ENCODE results near the gene RETREG3. TPM values are rescaled to one million over a fixed set of nuclear protein-coding genes. Genes with fewer than 3 reads are reported as not detected.
A peak's percentile ranks its signal among the peaks of the same experiment; 100 is the strongest.

The RETREG3 gene
- total and polyA plus RNA-seq, 2 donors, result 21.2 to 49.9 TPM

DNA sequence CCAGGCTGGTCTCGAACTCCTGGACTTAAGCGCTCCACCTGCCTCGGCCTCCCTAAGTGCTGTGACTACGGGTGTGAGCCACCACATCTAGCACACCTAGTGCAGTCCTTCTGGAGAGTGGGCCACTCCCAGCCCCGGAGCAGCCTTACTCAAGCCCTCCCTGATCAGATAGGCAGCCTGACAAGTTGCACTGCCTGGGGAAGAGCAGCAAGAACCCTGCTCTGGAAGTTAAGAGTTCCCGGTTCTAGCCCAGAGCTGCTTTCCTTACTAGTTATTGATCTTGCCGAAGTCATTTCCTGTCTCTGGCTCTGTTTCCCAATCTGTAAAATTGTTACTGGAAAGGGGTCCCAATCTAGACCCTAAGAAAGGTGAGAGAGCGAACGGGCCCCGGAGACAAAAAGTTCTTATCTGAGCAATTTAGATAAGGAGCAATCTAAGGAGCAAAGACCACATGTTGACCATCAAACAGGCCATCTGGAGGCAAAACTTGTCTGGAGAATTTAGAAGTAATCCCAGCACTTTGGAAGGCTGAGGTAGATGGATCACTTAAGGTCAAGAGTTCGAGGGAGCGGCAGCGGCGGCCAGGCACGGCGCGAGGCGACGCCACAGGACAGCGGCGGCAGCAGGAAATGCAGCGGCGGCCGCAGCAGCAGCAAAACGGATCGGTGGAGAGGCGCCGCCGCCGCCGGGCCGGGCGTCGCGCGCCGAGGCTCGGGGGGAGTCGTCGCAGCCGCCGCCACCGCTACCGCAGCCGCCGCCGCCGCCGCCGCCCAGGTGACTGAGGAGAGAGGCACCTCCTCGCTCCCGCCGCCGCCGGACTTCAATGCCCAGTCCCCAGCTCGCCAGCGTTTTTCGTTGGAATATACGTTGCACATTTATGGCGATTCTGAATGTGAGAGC is 77.5 kb downstream of the RETREG3 start:
- no peak for DNase-seq (ENCODE audit: extremely low spot score)
- no peaks in the 10 kb centered on the region for H3K36me3 ChIP-seq (ENCODE audit: insufficient read depth)

DNA sequence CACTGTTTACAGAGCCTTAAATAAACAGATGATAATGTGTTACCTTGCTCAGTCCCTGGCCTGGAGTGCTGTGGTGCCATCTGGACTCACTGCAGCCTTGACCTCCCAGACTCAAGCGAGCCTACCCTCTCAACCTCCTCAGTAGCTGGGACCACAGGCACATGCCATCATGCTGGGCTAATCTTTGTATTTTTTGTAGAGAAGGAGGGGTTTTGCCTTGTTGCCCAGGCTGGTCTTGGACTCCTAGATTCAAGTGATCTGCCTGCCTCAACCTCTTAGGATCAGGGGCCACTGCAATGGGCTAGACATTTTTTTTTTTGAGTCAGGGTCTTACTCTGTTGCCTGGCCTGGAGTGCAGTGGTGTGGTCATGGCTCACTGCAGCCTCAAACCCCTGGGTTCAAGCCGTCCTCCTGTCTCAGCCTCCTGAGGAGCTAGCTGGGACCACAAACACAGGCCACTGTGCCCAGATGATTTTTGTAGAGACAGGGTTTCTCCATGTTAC is 78.2 kb downstream of the RETREG3 start:
- Histone ChIP-seq H3K4me1 (ENCODE audit: insufficient read depth) (no peaks in the 10 kb centered on the region), H3K36me3 (ENCODE audit: insufficient read depth) (no peaks in the 10 kb centered on the region), H3K4me3 (ENCODE audit: low read depth, low read length) (no peak overlapping the region), H3K27ac (ENCODE audit: low read depth) (peak overlapping the region; percentile 53)
- 86% methylated on average over 2 of the region's 2 CpGs for WGBS
- no peak for DNase-seq (ENCODE audit: extremely low spot score)

More for the DNA sequence above, 77.5 kb downstream of the RETREG3 start:
- peak overlapping the region; percentile 95 for H3K27ac ChIP-seq (ENCODE audit: low read depth)
- no peaks in the 10 kb centered on the region for H3K4me1 ChIP-seq (ENCODE audit: insufficient read depth)
- 10% methylated on average over 60 of the region's 60 CpGs for WGBS
- H3K4me3 ChIP-seq (ENCODE audit: low read depth, low read length), result peak overlapping the region; percentile 45

Other genes with a start within 250 kb of the RETREG3 start
- gene STAT3, start 220.9 kb downstream of the RETREG3 start, total RNA-seq, result 96.4 TPM
- gene STAT3, start 220.9 kb downstream of the RETREG3 start, polyA plus RNA-seq, result 143 TPM
- 296 TPM for gene CAVIN1, start 186.1 kb downstream of the RETREG3 start, total RNA-seq
- gene CAVIN1, start 186.1 kb downstream of the RETREG3 start, polyA plus RNA-seq, result 478 TPM
- 72.1 TPM for gene ATP6V0A1, start 150.5 kb downstream of the RETREG3 start, total RNA-seq
- gene ATP6V0A1, start 150.5 kb downstream of the RETREG3 start, polyA plus RNA-seq, result 36.5 TPM
- 18.0 TPM for gene NAGLU, start 73.1 kb downstream of the RETREG3 start, total RNA-seq
- 40.3 TPM for gene NAGLU, start 73.1 kb downstream of the RETREG3 start, polyA plus RNA-seq
- gene HSD17B1, start 56.5 kb downstream of the RETREG3 start, total RNA-seq, result 1.5 TPM
- gene HSD17B1, start 56.5 kb downstream of the RETREG3 start, polyA plus RNA-seq, result 2.5 TPM
- gene COASY, start 47.2 kb downstream of the RETREG3 start, total RNA-seq, result 8.8 TPM
- 43.7 TPM for gene COASY, start 47.2 kb downstream of the RETREG3 start, polyA plus RNA-seq
- gene MLX, start 42.3 kb downstream of the RETREG3 start, total RNA-seq, result 17.1 TPM
- gene MLX, start 42.3 kb downstream of the RETREG3 start, polyA plus RNA-seq, result 38.0 TPM
- gene PSMC3IP, start 31.6 kb downstream of the RETREG3 start, total RNA-seq, result 4.5 TPM
- gene PSMC3IP, start 31.6 kb downstream of the RETREG3 start, polyA plus RNA-seq, result 7.9 TPM
- 15.2 TPM for gene TUBG1, start 309 bp upstream of the RETREG3 start, total RNA-seq
- gene TUBG1, start 309 bp upstream of the RETREG3 start, polyA plus RNA-seq, result 42.9 TPM
- gene TUBG2, start 49.9 kb upstream of the RETREG3 start, total RNA-seq, result 17.3 TPM
- gene TUBG2, start 49.9 kb upstream of the RETREG3 start, polyA plus RNA-seq, result 38.4 TPM
- 15.7 TPM for gene PLEKHH3, start 67.6 kb upstream of the RETREG3 start, total RNA-seq
- gene PLEKHH3, start 67.6 kb upstream of the RETREG3 start, polyA plus RNA-seq, result 46.0 TPM
- 1.6 TPM for gene CCR10, start 72.5 kb upstream of the RETREG3 start, total RNA-seq
- 3.6 TPM for gene CCR10, start 72.5 kb upstream of the RETREG3 start, polyA plus RNA-seq
- 14.6 TPM for gene CNTNAP1, start 73.2 kb upstream of the RETREG3 start, total RNA-seq
- 20.1 TPM for gene CNTNAP1, start 73.2 kb upstream of the RETREG3 start, polyA plus RNA-seq
- 32.9 TPM for gene EZH1, start 135.7 kb upstream of the RETREG3 start, total RNA-seq
- 40.4 TPM for gene EZH1, start 135.7 kb upstream of the RETREG3 start, polyA plus RNA-seq
- gene RAMP2, start 151.9 kb upstream of the RETREG3 start, total RNA-seq, result 16.0 TPM
- gene RAMP2, start 151.9 kb upstream of the RETREG3 start, polyA plus RNA-seq, result 51.9 TPM
- gene VPS25, start 164.1 kb upstream of the RETREG3 start, total RNA-seq, result 32.6 TPM
- 71.6 TPM for gene VPS25, start 164.1 kb upstream of the RETREG3 start, polyA plus RNA-seq
- gene WNK4, start 171.2 kb upstream of the RETREG3 start, total RNA-seq, result 0.26 TPM
- 0.23 TPM for gene WNK4, start 171.2 kb upstream of the RETREG3 start, polyA plus RNA-seq
- 57.5 TPM for gene COA3, start 189.3 kb upstream of the RETREG3 start, total RNA-seq
- 89.9 TPM for gene COA3, start 189.3 kb upstream of the RETREG3 start, polyA plus RNA-seq
- 0.37 TPM for gene CNTD1, start 189.5 kb upstream of the RETREG3 start, total RNA-seq
- gene CNTD1, start 189.5 kb upstream of the RETREG3 start, polyA plus RNA-seq, result 0.71 TPM
- 51.4 TPM for gene BECN1, start 214.9 kb upstream of the RETREG3 start, total RNA-seq
- gene BECN1, start 214.9 kb upstream of the RETREG3 start, polyA plus RNA-seq, result 82.7 TPM
- gene PSME3, start 224.0 kb upstream of the RETREG3 start, total RNA-seq, result 31.1 TPM
- gene PSME3, start 224.0 kb upstream of the RETREG3 start, polyA plus RNA-seq, result 79.7 TPM
- gene AOC2, start 235.2 kb upstream of the RETREG3 start, total RNA-seq, result 0.42 TPM
- 2.1 TPM for gene AOC2, start 235.2 kb upstream of the RETREG3 start, polyA plus RNA-seq
- gene AOC3, start 241.8 kb upstream of the RETREG3 start, total RNA-seq, result 40.6 TPM
- 319 TPM for gene AOC3, start 241.8 kb upstream of the RETREG3 start, polyA plus RNA-seq